GM21528 (cell line): Measurements from ENCODE around the gene ICE2.

Experiments used
- ATAC-seq: cut with Tn5 transposase; IDR thresholded peaks from one replicate; pipeline ENCODE4 v1.9.1; 2021; ENCODE audit warnings: mild to moderate bottlenecking, moderate library complexity; ENCODE audit not compliant: unreplicated experiment, low FRiP score

ICE2 gene

DNA sequence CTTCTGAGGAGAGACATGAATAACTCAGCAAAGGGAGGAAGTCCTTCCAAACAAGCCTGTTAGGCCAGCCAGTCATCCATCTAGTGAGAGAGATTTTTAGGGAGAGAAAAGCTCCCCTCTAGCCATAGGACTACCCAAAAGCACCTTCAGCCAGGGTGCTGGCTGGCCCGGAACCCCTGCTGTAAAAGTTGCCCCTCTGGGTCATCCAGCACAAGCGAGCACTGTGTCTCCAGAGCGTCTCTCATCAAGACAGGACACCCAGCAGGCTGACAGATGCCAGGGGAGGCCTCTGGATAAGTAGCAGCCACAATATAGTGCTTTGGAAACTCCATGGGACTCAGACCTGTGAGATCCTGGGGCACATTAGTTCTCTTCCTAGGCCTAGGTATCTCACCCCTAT, 105.6 kb downstream of the ICE2 start:
- no peak for ATAC-seq

DNA sequence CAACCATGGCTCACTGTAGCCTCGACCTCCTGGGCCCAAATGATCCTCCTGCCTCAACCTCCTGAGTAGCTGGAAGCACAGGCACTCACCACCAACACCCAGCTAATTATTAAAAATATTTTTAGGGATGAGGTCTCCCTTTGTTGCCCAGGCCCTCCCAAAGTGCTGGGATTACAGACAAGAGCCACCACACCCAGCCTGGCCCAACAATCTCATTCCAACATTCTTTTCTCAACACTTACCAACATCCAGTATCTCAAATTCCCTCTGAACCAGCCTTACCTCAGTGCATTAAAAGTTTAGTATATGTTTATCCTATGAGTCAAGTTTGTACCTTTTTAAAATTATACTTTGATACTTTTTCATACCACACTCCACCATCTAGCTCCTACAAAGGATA, 106.2 kb downstream of the ICE2 start:
- ATAC-seq: no peak

DNA sequence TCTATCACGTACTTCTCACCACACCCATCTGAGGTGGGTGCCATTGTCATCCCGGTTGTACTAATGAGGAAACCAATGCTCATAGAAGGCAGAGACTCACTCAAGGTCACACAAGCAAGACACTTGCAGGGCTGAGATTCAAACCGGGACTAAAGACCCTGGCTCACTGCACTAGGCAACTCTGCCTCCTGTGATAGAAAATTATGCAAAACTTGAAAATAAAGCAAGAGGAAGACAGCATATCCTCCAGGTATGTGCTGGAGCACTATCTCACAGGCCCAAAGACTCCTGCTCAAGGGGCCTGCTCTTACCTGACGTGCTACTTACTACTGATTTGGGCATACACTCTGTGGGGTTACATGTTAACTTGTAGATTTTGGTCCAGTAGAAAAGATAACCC, 106.7 kb downstream of the ICE2 start:
- no peak for ATAC-seq

DNA sequence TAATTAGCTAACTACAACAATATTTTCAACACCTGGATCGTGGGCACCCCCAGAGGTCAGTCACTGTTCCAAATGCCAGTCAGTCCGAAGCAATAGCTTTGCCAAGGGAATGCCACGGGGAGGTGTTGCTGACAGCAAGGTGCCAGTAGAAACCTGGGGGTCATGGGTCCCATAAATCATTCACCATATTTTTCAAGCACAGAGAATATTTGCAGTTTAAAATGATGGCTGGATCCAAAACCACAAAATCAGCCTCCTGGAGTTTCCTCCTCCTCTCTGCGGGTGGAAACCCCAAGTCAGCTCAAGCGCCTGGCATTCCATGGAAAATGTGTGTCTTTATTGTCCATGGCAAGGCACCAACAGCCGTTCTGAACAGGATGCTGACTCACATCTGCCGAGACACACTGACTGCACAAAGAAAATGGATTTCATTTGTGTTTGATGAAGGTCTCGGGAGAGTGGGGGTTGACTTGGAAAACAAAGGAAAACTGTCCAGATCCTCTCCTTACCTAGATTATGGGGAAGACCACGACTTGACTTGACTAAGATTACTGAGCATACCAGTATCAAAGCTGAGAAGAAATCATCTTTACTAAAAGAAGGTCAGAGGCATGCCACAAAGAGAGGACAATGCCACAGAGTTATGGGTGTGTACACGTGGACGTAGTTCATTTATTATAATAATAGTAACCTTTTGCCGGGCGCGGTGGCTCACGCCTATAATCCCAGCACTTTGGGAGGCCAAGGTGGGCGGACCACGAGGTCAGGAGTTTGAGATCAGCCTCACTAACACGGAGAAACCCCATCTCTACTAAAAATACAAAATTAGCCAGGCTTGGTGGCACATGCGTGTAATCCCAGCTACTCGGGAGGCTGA, 107.5 kb downstream of the ICE2 start:
- no peak for ATAC-seq

DNA sequence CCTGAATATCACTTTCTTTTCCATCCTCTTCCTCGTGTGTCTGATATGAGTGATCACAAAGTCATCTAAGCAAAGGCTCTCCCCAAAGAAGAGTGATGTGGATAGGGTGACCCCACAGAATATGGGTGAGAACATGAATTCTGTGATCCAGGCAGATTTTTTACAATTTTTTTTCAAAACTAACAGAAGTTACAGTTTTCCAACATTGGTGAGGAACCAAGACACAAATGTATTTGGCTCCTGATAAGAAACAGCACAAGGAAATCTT, 108.1 kb downstream of the ICE2 start:
- no peak for ATAC-seq

DNA sequence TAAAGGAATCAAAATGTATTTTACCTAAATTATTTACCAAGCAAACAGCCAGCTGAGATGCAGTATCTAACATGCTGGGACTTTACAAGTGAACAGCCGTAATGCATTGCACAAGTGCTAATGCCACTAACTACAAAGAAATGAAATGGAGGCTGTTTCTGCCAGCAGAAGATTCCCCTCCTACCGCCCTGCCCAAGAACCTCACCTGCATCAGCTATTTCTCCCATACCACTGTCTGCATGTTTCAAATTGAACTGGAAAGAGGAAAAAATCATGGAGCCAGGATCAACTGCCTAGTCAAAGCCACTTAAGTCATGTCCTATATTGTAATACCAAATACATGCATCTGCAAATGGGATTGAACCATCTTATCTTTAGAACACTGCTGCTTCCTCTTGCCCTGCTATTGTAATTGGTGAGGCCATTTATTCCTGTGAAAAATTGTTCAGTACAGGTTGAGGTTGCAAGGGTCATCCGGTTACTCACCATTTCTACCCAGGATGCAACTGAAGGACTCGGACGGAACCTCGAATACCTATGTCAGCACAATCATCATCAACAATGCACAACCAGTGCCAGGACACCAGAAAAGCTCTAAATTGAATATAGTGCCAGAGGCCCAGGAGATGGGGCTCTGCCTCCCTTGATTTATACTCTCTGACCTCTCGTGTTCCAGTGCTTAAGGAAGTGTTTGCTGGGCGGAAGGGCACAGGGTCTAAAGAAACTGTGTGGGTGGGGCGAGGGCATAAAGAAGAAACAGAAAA, 108.7 kb downstream of the ICE2 start:
- no peak for ATAC-seq

DNA sequence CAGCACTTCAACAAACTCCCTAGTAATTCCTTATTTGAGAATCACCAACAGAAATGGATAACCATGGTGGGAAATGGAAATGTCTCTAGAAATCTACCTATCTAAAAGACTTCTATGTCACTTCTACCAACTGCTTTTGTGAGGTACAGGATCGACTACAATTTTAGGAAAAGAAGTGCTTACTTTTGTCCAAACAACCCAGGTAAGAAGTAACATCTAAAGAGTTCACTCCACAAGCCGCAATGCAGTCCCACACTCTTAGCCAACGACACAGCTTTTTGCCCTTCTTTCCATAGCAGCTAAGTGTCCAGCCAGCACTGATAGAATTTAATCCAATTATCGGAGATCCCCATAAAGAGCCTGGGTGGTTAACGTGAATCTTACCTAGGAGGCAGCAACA, 109.2 kb downstream of the ICE2 start:
- no peak for ATAC-seq
